K562 (cell line): ENCODE measurements around the gene AMN1. TPM values are rescaled to one million over a fixed set of nuclear protein-coding genes. Genes with fewer than 3 reads are reported as not detected.
A peak's percentile ranks its signal among the peaks of the same experiment; 100 is the strongest.

Experiments
- CLOCK ChIP-seq: fragments of 250-450 bp; sonication (Bioruptor Pico); IDR thresholded peaks from 2 replicates; pipeline ENCODE4 v1.4.0; 2020; ENCODE audit warnings: mild to moderate bottlenecking, moderate library complexity, borderline replicate concordance
- CTBP1 ChIP-seq: fragments of 450-650 bp; IDR thresholded peaks from 2 replicates; pipeline ENCODE4 v1.6.1; 2016; ENCODE audit warnings: borderline replicate concordance
- GATAD2B ChIP-seq: fragments of 450-650 bp; IDR thresholded peaks from 2 replicates; pipeline ENCODE4 v1.6.1; 2017; ENCODE audit warnings: mild to moderate bottlenecking, borderline replicate concordance
- HCFC1 ChIP-seq: IDR thresholded peaks from 2 replicates; pipeline ENCODE4 v1.6.1; 2012; ENCODE audit warnings: low read depth, low read length, improper control_type of control experiment
- HDAC1 ChIP-seq, 2 experiments: fragments of 450-650 bp; IDR thresholded peaks; 2 replicates each; pipeline ENCODE4 v1.6.1; 2016 to 2017; ENCODE audit warnings: inconsistent platforms in 1 of 2, mild to moderate bottlenecking in 1 of 2, moderate library complexity in 1 of 2
- ILF3 ChIP-seq: fragments of 450-650 bp; IDR thresholded peaks from 2 replicates; pipeline ENCODE4 v1.6.1; 2018; ENCODE audit warnings: antibody characterized with exemption, mild to moderate bottlenecking, moderate library complexity, borderline replicate concordance
- PHF8 ChIP-seq: fragments of 200-600 bp; sonication (generic); IDR thresholded peaks from 2 replicates; pipeline ENCODE4 v1.6.1; 2012; ENCODE audit warnings: mixed run types, mild to moderate bottlenecking, inconsistent platforms, low read length, moderate library complexity, borderline replicate concordance
- POU5F1 ChIP-seq: fragments of 150-350 bp; IDR thresholded peaks from 2 replicates; pipeline ENCODE4 v1.6.1; 2014; ENCODE audit warnings: borderline replicate concordance, low read length, low read depth, mild to moderate bottlenecking; ENCODE audit not compliant: partially characterized antibody
- RBFOX2 ChIP-seq: fragments of 200-400 bp; formaldehyde crosslinking; IDR thresholded peaks from 2 replicates; pipeline ENCODE4 v1.6.1; 2017; ENCODE audit warnings: low read depth, mild to moderate bottlenecking, low read length, moderate library complexity
- TAF9B ChIP-seq: fragments of 450-650 bp; IDR thresholded peaks from 2 replicates; pipeline ENCODE4 v1.6.1; 2018; ENCODE audit warnings: mild to moderate bottlenecking; ENCODE audit not compliant: partially characterized antibody
- TEAD2 ChIP-seq: fragments of 450-650 bp; IDR thresholded peaks from 2 replicates; pipeline ENCODE4 v1.6.1; 2016; ENCODE audit warnings: missing genetic modification characterization, control low read depth, missing compliant biosample characterization
- ZFX ChIP-seq: sonication (generic); formaldehyde crosslinking; IDR thresholded peaks from 2 replicates; pipeline ENCODE4 v1.8.0; 2022; ENCODE audit warnings: mild to moderate bottlenecking, missing genetic modification reagents, moderate library complexity
- ZNF212 ChIP-seq: fragments of 450-650 bp; formaldehyde crosslinking; IDR thresholded peaks from 2 replicates; pipeline ENCODE4 v1.4.0; 2020; ENCODE audit warnings: mild to moderate bottlenecking
- ZNF76 ChIP-seq: fragments of 250-450 bp; sonication (Bioruptor Pico); IDR thresholded peaks from 2 replicates; pipeline ENCODE4 v1.4.0; 2020; ENCODE audit warnings: mild to moderate bottlenecking, moderate library complexity, borderline replicate concordance
- polyA plus RNA-seq, 8 experiments: library from polyadenylated mRNA; depleted of rRNA in 4 of 8; stranded (reverse) in 5 of 8; unstranded in 3 of 8; fragments of >200 nt; fragmentation: Nextera tagmentation in 2 of 8; fragmentation: Illumina TruSeq in 1 of 8; extraction: Ambion mirVana in 2 of 8; extraction: Trizol in 1 of 8; gene quantifications; 2 replicates each; pipeline versions ENCODE4 v1.2.1 to v1.2.3, GENCODE V29; 2011 to 2014; ENCODE audit warnings: inconsistent platforms in 1 of 8, missing spikeins in 1 of 8
- total RNA-seq, 7 experiments: library from RNA; depleted of rRNA in 6 of 7; stranded (reverse); fragments of >200 nt in 6 of 7; fragmentation: Illumina TruSeq in 2 of 7; extraction: Trizol in 2 of 7; gene quantifications; 2 replicates each; pipeline versions ENCODE4 v1.2.1 to v1.2.3, GENCODE V29; 2011 to 2021; ENCODE audit warnings: low replicate concordance in 1 of 7
- TF ChIP-seq, protein P1 (sequence below): fragments of 450-650 bp; IDR thresholded peaks from 2 replicates; pipeline ENCODE4 v1.6.1; 2016
- TF ChIP-seq, protein P2 (sequence below): fragments of 450-650 bp; IDR thresholded peaks from 2 replicates; pipeline ENCODE4 v1.6.1; 2017; ENCODE audit warnings: antibody characterized with exemption, mild to moderate bottlenecking

The AMN1 gene
- total and polyA plus RNA-seq, 9 of the 15 experiments (the other 6 are each of a cell fraction or from before 2014, with no cell fraction given), result 5.2 to 27.6 (median 13.0) TPM

- TF ChIP-seq CLOCK (peak; percentile 46; the same call in 1 of the 2 replicates), RBFOX2 (peak; percentile 48; the same call in 1 of the 2 replicates), ZNF76 (CRISPR knock-in tag) (no peak), ZNF212 (0 out of 2 replicates have a peak, but pooled peaks have one; percentile 37), TAF9B (peak; percentile 29), TEAD2 (tag) (no peak), ILF3 (no peak), POU5F1 (no peak), PHF8 (peak; percentile 31; the same call in 1 of the 2 replicates), HDAC1 (IDR thresholded peaks at IDR 0.05) (peak in 1 of 2 experiments; percentile 55; a peak in 1 of 4 replicates), HCFC1 (no peak), GATAD2B (peak; percentile 47; the same call in 1 of the 2 replicates), CTBP1 (no peak), ZFX (CRISPR knock-in tag) (no peak)
- TF ChIP-seq, protein P1, sequence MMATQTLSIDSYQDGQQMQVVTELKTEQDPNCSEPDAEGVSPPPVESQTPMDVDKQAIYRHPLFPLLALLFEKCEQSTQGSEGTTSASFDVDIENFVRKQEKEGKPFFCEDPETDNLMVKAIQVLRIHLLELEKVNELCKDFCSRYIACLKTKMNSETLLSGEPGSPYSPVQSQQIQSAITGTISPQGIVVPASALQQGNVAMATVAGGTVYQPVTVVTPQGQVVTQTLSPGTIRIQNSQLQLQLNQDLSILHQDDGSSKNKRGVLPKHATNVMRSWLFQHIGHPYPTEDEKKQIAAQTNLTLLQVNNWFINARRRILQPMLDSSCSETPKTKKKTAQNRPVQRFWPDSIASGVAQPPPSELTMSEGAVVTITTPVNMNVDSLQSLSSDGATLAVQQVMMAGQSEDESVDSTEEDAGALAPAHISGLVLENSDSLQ, result peak; percentile 64
- TF ChIP-seq, protein P2, sequence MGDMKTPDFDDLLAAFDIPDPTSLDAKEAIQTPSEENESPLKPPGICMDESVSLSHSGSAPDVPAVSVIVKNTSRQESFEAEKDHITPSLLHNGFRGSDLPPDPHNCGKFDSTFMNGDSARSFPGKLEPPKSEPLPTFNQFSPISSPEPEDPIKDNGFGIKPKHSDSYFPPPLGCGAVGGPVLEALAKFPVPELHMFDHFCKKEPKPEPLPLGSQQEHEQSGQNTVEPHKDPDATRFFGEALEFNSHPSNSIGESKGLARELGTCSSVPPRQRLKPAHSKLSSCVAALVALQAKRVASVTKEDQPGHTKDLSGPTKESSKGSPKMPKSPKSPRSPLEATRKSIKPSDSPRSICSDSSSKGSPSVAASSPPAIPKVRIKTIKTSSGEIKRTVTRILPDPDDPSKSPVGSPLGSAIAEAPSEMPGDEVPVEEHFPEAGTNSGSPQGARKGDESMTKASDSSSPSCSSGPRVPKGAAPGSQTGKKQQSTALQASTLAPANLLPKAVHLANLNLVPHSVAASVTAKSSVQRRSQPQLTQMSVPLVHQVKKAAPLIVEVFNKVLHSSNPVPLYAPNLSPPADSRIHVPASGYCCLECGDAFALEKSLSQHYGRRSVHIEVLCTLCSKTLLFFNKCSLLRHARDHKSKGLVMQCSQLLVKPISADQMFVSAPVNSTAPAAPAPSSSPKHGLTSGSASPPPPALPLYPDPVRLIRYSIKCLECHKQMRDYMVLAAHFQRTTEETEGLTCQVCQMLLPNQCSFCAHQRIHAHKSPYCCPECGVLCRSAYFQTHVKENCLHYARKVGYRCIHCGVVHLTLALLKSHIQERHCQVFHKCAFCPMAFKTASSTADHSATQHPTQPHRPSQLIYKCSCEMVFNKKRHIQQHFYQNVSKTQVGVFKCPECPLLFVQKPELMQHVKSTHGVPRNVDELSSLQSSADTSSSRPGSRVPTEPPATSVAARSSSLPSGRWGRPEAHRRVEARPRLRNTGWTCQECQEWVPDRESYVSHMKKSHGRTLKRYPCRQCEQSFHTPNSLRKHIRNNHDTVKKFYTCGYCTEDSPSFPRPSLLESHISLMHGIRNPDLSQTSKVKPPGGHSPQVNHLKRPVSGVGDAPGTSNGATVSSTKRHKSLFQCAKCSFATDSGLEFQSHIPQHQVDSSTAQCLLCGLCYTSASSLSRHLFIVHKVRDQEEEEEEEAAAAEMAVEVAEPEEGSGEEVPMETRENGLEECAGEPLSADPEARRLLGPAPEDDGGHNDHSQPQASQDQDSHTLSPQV, result peak; percentile 55
These were observed 418 bp downstream of the AMN1 start (continued) for GRCh38 chr12:31728289-31728916.
